T47D (cell line): Measurements from ENCODE around the gene SLC9A9.

ENCODE experiments used
- DNase-seq, 2 experiments: peaks; one replicate each; pipeline versions ENCODE4 v3.0.0 to v3.0.0-alpha.2; 2011 to 2012; ENCODE audit warnings: low read depth in 1 of 2, low spot score in 1 of 2
- JUND ChIP-seq: IDR thresholded peaks from 2 replicates; pipeline ENCODE4 v1.6.1; 2012; ENCODE audit warnings: low read depth
- in situ Hi-C: cut with HindIII; loops from 2 replicates; pipeline ENCODE4 v1.10.0; 2016; ENCODE audit warnings: low sequenced_read_pairs, low pct_unique_long_range_greater_than_20kb

SLC9A9 gene

GRCh38 chr3:143831994-143832393 lies 16.3 kb downstream of the SLC9A9 start:
- no peak for TF ChIP-seq JUND
- DNase-seq, result no peak
- in situ Hi-C loops, result no loop called here

- DNase-seq, result no peak
- no peak for TF ChIP-seq JUND
- in situ Hi-C loops, result no loop called here
Observed at GRCh38 chr3:143831208-143831607, 17.1 kb downstream of the SLC9A9 start.

- no peak for TF ChIP-seq JUND
- DNase-seq, result no peak
- in situ Hi-C loops, result no loop called here
Observed at GRCh38 chr3:143830786-143831185, 17.5 kb downstream of the SLC9A9 start.

GRCh38 chr3:143830063-143830462 lies 18.2 kb downstream of the SLC9A9 start:
- TF ChIP-seq JUND, result no peak
- no peak for DNase-seq
- in situ Hi-C loops, result no loop called here

- peak in 1 of 2 experiments; percentile 32 for DNase-seq
- in situ Hi-C loops, result no loop called here
- TF ChIP-seq JUND, result no peak
Observed at GRCh38 chr3:143827425-143827824, 20.8 kb downstream of the SLC9A9 start.

- in situ Hi-C loops, result no loop called here
- no peak for DNase-seq
- no peak for TF ChIP-seq JUND
Observed at GRCh38 chr3:143826296-143826695, 22.0 kb downstream of the SLC9A9 start.

- in situ Hi-C loops, result no loop called here
- TF ChIP-seq JUND, result no peak
- DNase-seq, result no peak
Observed at GRCh38 chr3:143825513-143825912, 22.8 kb downstream of the SLC9A9 start.

GRCh38 chr3:143824735-143825385 lies 23.4 kb downstream of the SLC9A9 start:
- no peak for DNase-seq
- in situ Hi-C loops, result no loop called here
- no peak for TF ChIP-seq JUND

- no peak for TF ChIP-seq JUND
Observed at GRCh38 chr3:143822798-143823197, 25.5 kb downstream of the SLC9A9 start.

GRCh38 chr3:143822374-143822773 lies 25.9 kb downstream of the SLC9A9 start:
- in situ Hi-C loops, result no loop called here
- no peak for TF ChIP-seq JUND
- DNase-seq, result no peak

More at GRCh38 chr3:143822798-143823197, 25.5 kb downstream of the SLC9A9 start:
- in situ Hi-C loops, result no loop called here
- no peak for DNase-seq

- in situ Hi-C loops, result no loop called here
- no peak for DNase-seq
- no peak for TF ChIP-seq JUND
Observed at GRCh38 chr3:143821862-143822261, 26.4 kb downstream of the SLC9A9 start.

- no peak for DNase-seq
- in situ Hi-C loops, result no loop called here
- no peak for TF ChIP-seq JUND
Observed at GRCh38 chr3:143820466-143821221, 27.6 kb downstream of the SLC9A9 start.

- TF ChIP-seq JUND, result no peak
- in situ Hi-C loops, result no loop called here
- DNase-seq, result no peak
Observed at GRCh38 chr3:143819890-143820289, 28.4 kb downstream of the SLC9A9 start.

- DNase-seq, result no peak
- TF ChIP-seq JUND, result no peak
- in situ Hi-C loops, result no loop called here
Observed at GRCh38 chr3:143814443-143814889, 33.8 kb downstream of the SLC9A9 start.
